PC-9 (cell line): Measurements from ENCODE around the gene CD300C.

ENCODE experiments used
- EZH2 ChIP-seq: fragments of 200-600 bp; sonication (generic); IDR thresholded peaks from 2 replicates; pipeline ENCODE4 v1.8.0; 2017; ENCODE audit warnings: antibody characterized with exemption, low read depth
- TF ChIP-seq, protein P1 (sequence below): fragments of 200-600 bp; sonication (generic); conservative IDR thresholded peaks from 2 replicates; pipeline ENCODE4 v1.6.1; 2017; ENCODE audit warnings: mixed run types, antibody characterized with exemption, mild to moderate bottlenecking, moderate library complexity

GRCh38 chr17:74521701-74522201 lies 24.2 kb downstream of the CD300C start:
- TF ChIP-seq, protein P1, sequence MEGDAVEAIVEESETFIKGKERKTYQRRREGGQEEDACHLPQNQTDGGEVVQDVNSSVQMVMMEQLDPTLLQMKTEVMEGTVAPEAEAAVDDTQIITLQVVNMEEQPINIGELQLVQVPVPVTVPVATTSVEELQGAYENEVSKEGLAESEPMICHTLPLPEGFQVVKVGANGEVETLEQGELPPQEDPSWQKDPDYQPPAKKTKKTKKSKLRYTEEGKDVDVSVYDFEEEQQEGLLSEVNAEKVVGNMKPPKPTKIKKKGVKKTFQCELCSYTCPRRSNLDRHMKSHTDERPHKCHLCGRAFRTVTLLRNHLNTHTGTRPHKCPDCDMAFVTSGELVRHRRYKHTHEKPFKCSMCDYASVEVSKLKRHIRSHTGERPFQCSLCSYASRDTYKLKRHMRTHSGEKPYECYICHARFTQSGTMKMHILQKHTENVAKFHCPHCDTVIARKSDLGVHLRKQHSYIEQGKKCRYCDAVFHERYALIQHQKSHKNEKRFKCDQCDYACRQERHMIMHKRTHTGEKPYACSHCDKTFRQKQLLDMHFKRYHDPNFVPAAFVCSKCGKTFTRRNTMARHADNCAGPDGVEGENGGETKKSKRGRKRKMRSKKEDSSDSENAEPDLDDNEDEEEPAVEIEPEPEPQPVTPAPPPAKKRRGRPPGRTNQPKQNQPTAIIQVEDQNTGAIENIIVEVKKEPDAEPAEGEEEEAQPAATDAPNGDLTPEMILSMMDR: no peak
- no peak for TF ChIP-seq EZH2
